EH (cell line): ENCODE results near the gene FKRP.

Experiments
- DNase-seq: peaks from one replicate; pipeline ENCODE4 v3.0.0-alpha.2; 2015; ENCODE audit warnings: low read depth

The FKRP gene

GRCh38 chr19:46719629-46720502 lies 26.0 kb upstream of the FKRP start:
- DNase-seq: no peak

GRCh38 chr19:46720503-46721239 lies 25.2 kb upstream of the FKRP start:
- DNase-seq: no peak

GRCh38 chr19:46721269-46722003 lies 24.4 kb upstream of the FKRP start:
- no peak for DNase-seq

GRCh38 chr19:46722004-46722380 lies 23.9 kb upstream of the FKRP start:
- DNase-seq: no peak

GRCh38 chr19:46722421-46723022 lies 23.3 kb upstream of the FKRP start:
- no peak for DNase-seq

GRCh38 chr19:46723023-46723461 lies 22.8 kb upstream of the FKRP start:
- DNase-seq: no peak

GRCh38 chr19:46723471-46723870 lies 22.4 kb upstream of the FKRP start:
- no peak for DNase-seq

- no peak for DNase-seq
Observed at GRCh38 chr19:46724468-46724867, 21.4 kb upstream of the FKRP start.

GRCh38 chr19:46725036-46725820 lies 20.6 kb upstream of the FKRP start:
- DNase-seq: no peak

- DNase-seq: no peak
Observed at GRCh38 chr19:46725859-46726393, 19.9 kb upstream of the FKRP start.

GRCh38 chr19:46726551-46726950 lies 19.3 kb upstream of the FKRP start:
- no peak for DNase-seq

GRCh38 chr19:46726971-46727501 lies 18.8 kb upstream of the FKRP start:
- no peak for DNase-seq

GRCh38 chr19:46727757-46728156 lies 18.1 kb upstream of the FKRP start:
- DNase-seq: no peak

- no peak for DNase-seq
Observed at GRCh38 chr19:46728208-46728607, 17.6 kb upstream of the FKRP start.

- DNase-seq: peak; percentile 61
Observed at GRCh38 chr19:46728693-46729339, 17.0 kb upstream of the FKRP start.

GRCh38 chr19:46729696-46730095 lies 16.2 kb upstream of the FKRP start:
- no peak for DNase-seq

- DNase-seq: no peak
Observed at GRCh38 chr19:46730187-46730586, 15.7 kb upstream of the FKRP start.

GRCh38 chr19:46730595-46730994 lies 15.3 kb upstream of the FKRP start:
- DNase-seq: no peak

- DNase-seq: peak; percentile 97
Observed at GRCh38 chr19:46731007-46731501, 14.8 kb upstream of the FKRP start.

GRCh38 chr19:46731584-46731983 lies 14.3 kb upstream of the FKRP start:
- DNase-seq: peak; percentile 53
